Testis (tissue), 3 donors: Measurements from ENCODE around the gene PTPRCAP. TPM values are rescaled to one million over a fixed set of nuclear protein-coding genes. Genes with fewer than 3 reads are reported as not detected.

ENCODE experiments used
- DNase-seq: peaks from one replicate; pipeline ENCODE4 v3.0.0-alpha.2; 2019
- H3K27ac ChIP-seq, 2 donors: fragments of 200-600 bp; sonication (generic); one replicate each; pipeline ENCODE4 v1.5.1; 2019
- H3K27me3 ChIP-seq: fragments of 200-600 bp; sonication (generic); one replicate; pipeline ENCODE4 v1.5.1; 2019
- H3K36me3 ChIP-seq: fragments of 200-600 bp; sonication (generic); one replicate; pipeline ENCODE4 v1.5.1; 2017; ENCODE audit warnings: low read depth; ENCODE audit errors: missing control alignments
- H3K4me1 ChIP-seq: fragments of 200-600 bp; sonication (generic); one replicate; pipeline ENCODE4 v1.5.1; 2019
- H3K4me3 ChIP-seq, 2 donors: fragments of 200-600 bp; sonication (generic); one replicate each; pipeline ENCODE4 v1.5.1; 2017 to 2019
- H3K9me3 ChIP-seq: fragments of 200-600 bp; sonication (generic); one replicate; pipeline ENCODE4 v1.5.1; 2017
- POLR2A ChIP-seq: fragments of 450-650 bp; IDR thresholded peaks from one replicate; pipeline ENCODE4 v1.6.1; 2017; ENCODE audit warnings: antibody characterized with exemption, mild to moderate bottlenecking, moderate library complexity
- WGBS, 2 donors: methylation state at CpG; one replicate each; pipeline ENCODE4 v1.1.5; 2018; 5-methylcytosine and 5-hydroxymethylcytosine counted together
- intact Hi-C: fragments of 100-400 bp; cut with DNase I; formaldehyde crosslinking; loops from one replicate; pipeline ENCODE4 v1.15.1; 2023; ENCODE audit warnings: low total_unique reads
- polyA plus RNA-seq: library from polyadenylated mRNA; stranded (reverse); fragments of 350-450 nt; fragmentation: Illumina TruSeq; extraction: RNeasy Lipid Tissue Mini Kit (QIAGEN cat#74804); gene quantifications from one replicate; pipeline ENCODE4 v1.2.3, GENCODE V29; 2014; ENCODE audit warnings: low read depth, low replicate concordance; ENCODE audit not compliant: insufficient read depth
- total RNA-seq, 2 donors: library from RNA; depleted of rRNA; stranded (reverse); fragments of >200 nt; gene quantifications; one replicate each; pipeline ENCODE4 v1.2.3, GENCODE V29; 2016
- TF ChIP-seq, protein P1 (sequence below), 3 experiments: fragments of 450-650 bp in 2 of 3; fragments of 200-600 bp in 1 of 3; sonication (generic) in 1 of 3; IDR thresholded peaks; one replicate each; pipeline ENCODE4 v1.5.1; 2016 to 2019; ENCODE audit warnings: antibody characterized with exemption in 3 of 3, mild to moderate bottlenecking in 2 of 3, moderate library complexity in 1 of 3

PTPRCAP gene
- total and polyA plus RNA-seq, 3 donors from 2014 or later = 3.1 to 5.6 (median 5.2) TPM

DNA sequence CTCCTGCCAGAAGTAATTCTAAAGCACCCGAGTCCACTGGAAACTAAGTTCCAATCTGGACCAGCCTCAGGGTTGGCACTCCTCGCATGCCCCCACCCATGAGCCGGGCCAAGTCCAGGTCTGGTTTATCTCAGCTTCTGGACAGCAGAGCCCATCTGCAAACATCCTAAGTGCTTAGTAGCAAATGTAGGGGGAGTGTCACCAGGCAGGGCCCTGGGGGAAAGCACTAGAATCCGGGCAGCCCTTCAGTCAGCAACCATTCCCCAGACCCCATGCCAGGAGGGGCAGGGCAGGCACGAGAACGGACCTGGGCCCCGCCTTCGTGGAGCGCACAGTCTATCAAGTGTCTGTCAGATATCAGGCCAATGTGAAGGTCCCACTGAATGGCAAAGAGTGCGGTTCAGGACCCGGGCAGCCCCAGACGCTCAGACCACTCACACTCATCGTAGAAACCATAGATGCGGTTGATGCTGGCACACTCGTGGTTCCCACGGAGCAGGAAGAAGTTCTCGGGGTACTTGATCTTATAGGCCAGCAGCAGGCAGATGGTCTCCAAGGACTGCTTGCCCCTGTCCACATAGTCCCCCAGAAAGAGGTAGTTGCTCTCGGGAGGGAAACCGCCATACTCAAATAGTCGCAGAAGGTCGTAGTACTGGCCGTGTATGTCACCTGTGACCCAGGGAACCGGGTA is 37.1 kb downstream of the PTPRCAP start:
- H3K27me3 ChIP-seq = no peaks in the 10 kb centered on the region
- peak overlapping the region in 1 of 2 donors; percentile 92 for H3K27ac ChIP-seq
- H3K4me3 ChIP-seq = peak overlapping the region; percentile 88 to 93
- H3K36me3 ChIP-seq = no peaks in the 10 kb centered on the region
- intact Hi-C loops = loop anchor here (10.0 kb wide), 1 partner anchor 84 kb away; the partner anchor contains the start of gene AIP
- DNase-seq = peak; percentile 43
- 31 to 37% methylated on average over 3 to 23 of the region's 23 CpGs for WGBS, 2 donors
- H3K4me1 ChIP-seq = peaks cover 16% of the 10 kb centered on the region
- H3K9me3 ChIP-seq = no peaks in the 10 kb centered on the region
- TF ChIP-seq POLR2A = no peak

DNA sequence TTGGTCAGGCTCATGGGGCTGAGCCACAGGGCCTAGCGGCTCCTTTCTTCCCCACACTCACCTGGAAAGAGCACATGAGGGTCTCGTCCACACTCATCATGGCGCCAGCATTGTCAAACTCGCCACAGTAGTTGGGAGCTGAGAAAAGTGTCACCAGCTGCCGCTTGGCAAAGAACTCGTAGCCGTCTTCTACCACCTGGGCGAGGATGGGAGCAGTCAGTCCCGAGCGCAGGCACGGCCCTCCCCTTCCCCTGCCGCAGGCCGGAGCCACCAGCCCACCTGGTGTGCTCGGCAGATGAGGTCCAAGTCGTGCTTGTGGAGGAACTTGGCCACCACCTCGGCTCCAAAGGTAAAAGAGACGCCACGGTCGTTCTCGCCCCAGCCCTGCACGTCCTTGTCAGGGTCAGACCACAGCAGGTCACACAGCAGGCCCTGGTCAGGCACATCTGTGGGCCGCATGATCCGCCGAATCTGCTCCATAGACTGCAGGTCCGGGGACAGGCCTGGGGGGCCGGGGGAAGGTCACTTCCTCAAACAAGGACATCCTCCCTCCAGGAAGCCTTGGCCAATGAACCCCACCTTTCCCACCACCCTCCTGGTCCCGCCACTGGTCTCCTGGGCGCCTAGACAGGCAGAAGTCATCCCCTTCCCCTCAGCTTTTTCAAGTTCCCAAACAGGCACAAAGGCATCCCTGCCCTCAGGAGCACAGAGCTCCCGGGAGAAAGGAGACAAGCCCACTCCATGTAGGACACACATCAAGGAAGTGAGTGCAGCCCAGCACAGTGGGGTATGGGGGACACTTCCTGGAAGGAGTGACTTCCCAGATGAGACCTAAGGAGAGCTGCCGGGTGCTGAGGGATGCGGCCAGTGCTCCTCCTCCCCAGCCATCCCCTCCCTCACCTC is 38.6 kb downstream of the PTPRCAP start:
- intact Hi-C loops = no loop called here
- Histone ChIP-seq H3K36me3 (no peaks in the 10 kb centered on the region), H3K9me3 (no peaks in the 10 kb centered on the region), H3K4me3 (no peak overlapping the region), H3K4me1 (peaks cover 16% of the 10 kb centered on the region), H3K27me3 (no peaks in the 10 kb centered on the region), H3K27ac (no peak overlapping the region)
- TF ChIP-seq POLR2A = no peak
- TF ChIP-seq, protein P1, sequence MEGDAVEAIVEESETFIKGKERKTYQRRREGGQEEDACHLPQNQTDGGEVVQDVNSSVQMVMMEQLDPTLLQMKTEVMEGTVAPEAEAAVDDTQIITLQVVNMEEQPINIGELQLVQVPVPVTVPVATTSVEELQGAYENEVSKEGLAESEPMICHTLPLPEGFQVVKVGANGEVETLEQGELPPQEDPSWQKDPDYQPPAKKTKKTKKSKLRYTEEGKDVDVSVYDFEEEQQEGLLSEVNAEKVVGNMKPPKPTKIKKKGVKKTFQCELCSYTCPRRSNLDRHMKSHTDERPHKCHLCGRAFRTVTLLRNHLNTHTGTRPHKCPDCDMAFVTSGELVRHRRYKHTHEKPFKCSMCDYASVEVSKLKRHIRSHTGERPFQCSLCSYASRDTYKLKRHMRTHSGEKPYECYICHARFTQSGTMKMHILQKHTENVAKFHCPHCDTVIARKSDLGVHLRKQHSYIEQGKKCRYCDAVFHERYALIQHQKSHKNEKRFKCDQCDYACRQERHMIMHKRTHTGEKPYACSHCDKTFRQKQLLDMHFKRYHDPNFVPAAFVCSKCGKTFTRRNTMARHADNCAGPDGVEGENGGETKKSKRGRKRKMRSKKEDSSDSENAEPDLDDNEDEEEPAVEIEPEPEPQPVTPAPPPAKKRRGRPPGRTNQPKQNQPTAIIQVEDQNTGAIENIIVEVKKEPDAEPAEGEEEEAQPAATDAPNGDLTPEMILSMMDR (IDR thresholded peaks at IDR 0.05) = no peak
- WGBS, 2 donors = 83 to 89% methylated on average over 26 to 31 of the region's 31 CpGs
- DNase-seq = no peak

DNA sequence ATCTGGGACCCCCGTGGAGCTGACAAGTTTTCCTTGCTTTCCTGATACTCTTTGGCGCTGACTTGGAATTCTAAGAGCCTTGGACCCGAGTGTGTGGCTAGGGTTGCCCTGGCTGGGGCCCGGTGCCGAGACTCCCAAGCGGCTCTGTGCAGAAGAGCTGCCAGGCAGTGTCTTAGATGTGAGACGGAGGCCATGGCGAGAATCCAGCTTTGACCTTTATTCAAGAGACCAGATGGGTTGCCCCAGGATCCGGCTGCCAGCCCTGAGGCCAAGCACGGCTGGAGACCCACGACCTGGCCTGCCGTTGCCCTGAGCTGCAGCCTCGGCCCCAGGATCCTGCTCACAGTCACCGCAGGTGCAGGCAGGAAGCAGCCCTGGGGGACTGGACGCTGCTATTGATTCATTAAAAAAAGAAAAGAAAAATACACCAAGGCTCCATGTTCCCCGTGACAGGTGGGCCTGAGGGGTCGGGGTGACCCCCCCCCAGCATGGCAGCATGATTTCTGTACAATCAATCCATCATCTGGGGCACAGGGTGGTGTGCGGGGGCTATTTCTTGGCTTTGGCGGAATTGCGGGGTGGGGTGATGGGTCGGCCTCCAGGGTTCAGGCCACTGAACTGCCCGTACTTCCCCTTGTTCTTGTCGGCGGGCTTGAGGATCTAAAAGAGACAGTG is 39.4 kb downstream of the PTPRCAP start:
- TF ChIP-seq POLR2A = no peak
- TF ChIP-seq, protein P1 (IDR thresholded peaks at IDR 0.05) = no peak
- intact Hi-C loops = no loop called here
- no peak for DNase-seq
- no peaks in the 10 kb centered on the region for H3K36me3 ChIP-seq
- H3K27ac ChIP-seq = no peak overlapping the region
- peaks cover 16% of the 10 kb centered on the region for H3K4me1 ChIP-seq
- no peaks in the 10 kb centered on the region for H3K9me3 ChIP-seq
- 84 to 86% methylated on average over 22 to 24 of the region's 24 CpGs for WGBS, 2 donors
- H3K27me3 ChIP-seq = no peaks in the 10 kb centered on the region
- no peak overlapping the region for H3K4me3 ChIP-seq

DNA sequence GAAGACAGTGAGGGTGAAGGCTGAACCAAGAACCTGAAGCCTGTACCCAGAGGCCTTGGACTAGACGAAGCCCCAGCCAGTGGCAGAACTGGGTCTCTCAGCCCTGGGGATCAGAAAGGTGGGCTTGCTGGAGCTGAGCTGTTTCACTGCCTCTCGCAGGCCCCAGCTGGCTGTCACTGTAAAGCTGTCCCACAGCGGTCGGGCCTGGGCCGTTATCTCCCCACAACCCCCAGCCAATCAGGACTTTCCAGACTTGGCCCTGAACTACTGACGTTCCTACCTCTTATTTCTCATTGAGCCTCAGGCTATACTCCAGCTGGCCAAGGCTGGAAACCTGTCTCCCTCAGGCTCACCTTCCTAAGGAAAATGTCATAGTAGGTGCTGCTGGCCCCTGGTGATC is 39.9 kb downstream of the PTPRCAP start:
- Histone ChIP-seq H3K27ac (no peak overlapping the region), H3K27me3 (no peaks in the 10 kb centered on the region), H3K9me3 (no peaks in the 10 kb centered on the region), H3K36me3 (no peaks in the 10 kb centered on the region), H3K4me1 (peaks cover 19% of the 10 kb centered on the region), H3K4me3 (no peak overlapping the region)
- WGBS, 2 donors = 71 to 80% methylated on average over 5 to 6 of the region's 6 CpGs
- no peak for DNase-seq
- intact Hi-C loops = no loop called here
- TF ChIP-seq, protein P1 (IDR thresholded peaks at IDR 0.05) = no peak
- no peak for TF ChIP-seq POLR2A
